Osteoblast (primary cell): ENCODE data around the gene ARHGAP18. TPM values are rescaled to one million over a fixed set of nuclear protein-coding genes. Genes with fewer than 3 reads are reported as not detected.

Source experiments
- DNase-seq: peaks from one replicate; pipeline ENCODE4 v3.0.0; 2011; ENCODE audit warnings: low spot score, mixed read lengths; ENCODE audit not compliant: insufficient read length; ENCODE audit errors: missing footprints
- H2AFZ ChIP-seq: 2 replicates; pipeline ENCODE4 v1.6.0; 2011; ENCODE audit warnings: mild to moderate bottlenecking, low read length
- H3K27ac ChIP-seq: 2 replicates; pipeline ENCODE4 v1.5.1; 2011; ENCODE audit warnings: mild to moderate bottlenecking, low read depth, low read length, moderate library complexity
- H3K27me3 ChIP-seq: 2 replicates; pipeline ENCODE4 v1.6.0; 2012; ENCODE audit warnings: mild to moderate bottlenecking, control low read depth, inconsistent platforms, low read length, moderate library complexity; ENCODE audit not compliant: insufficient read depth
- H3K36me3 ChIP-seq: 2 replicates; pipeline ENCODE4 v1.5.1; 2011; ENCODE audit warnings: mild to moderate bottlenecking, low read length, control low read depth, moderate library complexity; ENCODE audit not compliant: insufficient read depth
- H3K4me1 ChIP-seq: 2 replicates; pipeline ENCODE4 v1.5.1; 2011; ENCODE audit warnings: mild to moderate bottlenecking, low read length, control low read depth, moderate library complexity; ENCODE audit not compliant: insufficient read depth
- H3K4me2 ChIP-seq: 2 replicates; pipeline ENCODE4 v1.6.0; 2011; ENCODE audit warnings: mild to moderate bottlenecking, low read length; ENCODE audit not compliant: insufficient read depth
- H3K4me3 ChIP-seq: fragments of 200-600 bp; sonication (generic); 3 replicates; pipeline ENCODE4 v1.5.1; 2012; ENCODE audit warnings: mild to moderate bottlenecking, low read length, inconsistent platforms; ENCODE audit not compliant: insufficient read depth
- H3K79me2 ChIP-seq: 2 replicates; pipeline ENCODE4 v1.6.0; 2012; ENCODE audit warnings: mild to moderate bottlenecking, low read length, control low read depth, inconsistent platforms; ENCODE audit not compliant: insufficient read depth
- H3K9me3 ChIP-seq: 2 replicates; pipeline ENCODE4 v1.5.1; 2011; ENCODE audit warnings: low read depth, low read length, control low read depth
- H4K20me1 ChIP-seq: 2 replicates; pipeline ENCODE4 v1.6.0; 2012; ENCODE audit warnings: mild to moderate bottlenecking, low read length, control low read depth; ENCODE audit not compliant: insufficient read depth
- total RNA-seq: library from RNA; depleted of rRNA; stranded (reverse); fragments of >200 nt; gene quantifications from 2 replicates; pipeline ENCODE4 v1.2.3, GENCODE V29; 2012
- TF ChIP-seq, protein P1 (sequence below): IDR thresholded peaks from 2 replicates; pipeline ENCODE4 v1.5.1; 2011; ENCODE audit warnings: mild to moderate bottlenecking, low read depth, low read length, moderate library complexity; ENCODE audit errors: extremely low read depth

ARHGAP18 gene
- total RNA-seq, 1 donor, result 21.0 TPM

GRCh38 chr6:129655334-129655733, 54.6 kb downstream of the ARHGAP18 start:
- peaks cover 13% of the 10 kb centered on the region for H3K4me1 ChIP-seq
- no peaks in the 10 kb centered on the region for H3K9me3 ChIP-seq
- H2AFZ ChIP-seq, result no peak overlapping the region
- TF ChIP-seq, protein P1, sequence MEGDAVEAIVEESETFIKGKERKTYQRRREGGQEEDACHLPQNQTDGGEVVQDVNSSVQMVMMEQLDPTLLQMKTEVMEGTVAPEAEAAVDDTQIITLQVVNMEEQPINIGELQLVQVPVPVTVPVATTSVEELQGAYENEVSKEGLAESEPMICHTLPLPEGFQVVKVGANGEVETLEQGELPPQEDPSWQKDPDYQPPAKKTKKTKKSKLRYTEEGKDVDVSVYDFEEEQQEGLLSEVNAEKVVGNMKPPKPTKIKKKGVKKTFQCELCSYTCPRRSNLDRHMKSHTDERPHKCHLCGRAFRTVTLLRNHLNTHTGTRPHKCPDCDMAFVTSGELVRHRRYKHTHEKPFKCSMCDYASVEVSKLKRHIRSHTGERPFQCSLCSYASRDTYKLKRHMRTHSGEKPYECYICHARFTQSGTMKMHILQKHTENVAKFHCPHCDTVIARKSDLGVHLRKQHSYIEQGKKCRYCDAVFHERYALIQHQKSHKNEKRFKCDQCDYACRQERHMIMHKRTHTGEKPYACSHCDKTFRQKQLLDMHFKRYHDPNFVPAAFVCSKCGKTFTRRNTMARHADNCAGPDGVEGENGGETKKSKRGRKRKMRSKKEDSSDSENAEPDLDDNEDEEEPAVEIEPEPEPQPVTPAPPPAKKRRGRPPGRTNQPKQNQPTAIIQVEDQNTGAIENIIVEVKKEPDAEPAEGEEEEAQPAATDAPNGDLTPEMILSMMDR, result no peak
- H3K79me2 ChIP-seq, result peaks cover 94% of the 10 kb centered on the region
- DNase-seq, result no peak
- H4K20me1 ChIP-seq, result no peaks in the 10 kb centered on the region
- no peak overlapping the region for H3K27ac ChIP-seq
- no peak overlapping the region for H3K4me2 ChIP-seq
- no peaks in the 10 kb centered on the region for H3K27me3 ChIP-seq
- H3K36me3 ChIP-seq, result no peaks in the 10 kb centered on the region
- H3K4me3 ChIP-seq, result no peak overlapping the region

DNA sequence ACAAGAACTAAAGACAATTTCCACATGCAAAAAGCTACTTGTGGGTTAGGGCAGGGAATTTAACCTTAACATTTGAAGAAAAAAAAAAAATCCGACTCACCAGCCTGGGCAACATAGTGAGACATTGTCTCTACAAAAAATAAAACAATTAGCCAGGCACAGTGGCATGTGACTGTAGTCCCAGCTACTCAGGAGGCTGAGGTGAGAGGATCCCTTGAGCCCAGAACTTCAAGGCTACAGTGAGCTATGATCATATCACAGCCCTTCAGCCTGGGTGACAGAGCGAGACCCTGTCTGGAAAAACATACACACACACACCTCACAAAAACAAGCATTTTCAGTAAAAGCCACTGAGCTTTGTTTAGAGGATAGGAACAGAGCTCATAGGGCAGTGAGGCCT, 56.2 kb downstream of the ARHGAP18 start:
- TF ChIP-seq, protein P1, result no peak
- Histone ChIP-seq H3K27me3 (no peaks in the 10 kb centered on the region), H3K4me2 (no peak overlapping the region), H3K79me2 (peaks cover 90% of the 10 kb centered on the region), H2AFZ (no peak overlapping the region), H3K4me3 (no peak overlapping the region), H3K27ac (peak overlapping the region; percentile 20), H3K9me3 (no peaks in the 10 kb centered on the region), H3K36me3 (no peaks in the 10 kb centered on the region), H3K4me1 (peaks cover 13% of the 10 kb centered on the region), H4K20me1 (no peaks in the 10 kb centered on the region)
- DNase-seq, result no peak

DNA sequence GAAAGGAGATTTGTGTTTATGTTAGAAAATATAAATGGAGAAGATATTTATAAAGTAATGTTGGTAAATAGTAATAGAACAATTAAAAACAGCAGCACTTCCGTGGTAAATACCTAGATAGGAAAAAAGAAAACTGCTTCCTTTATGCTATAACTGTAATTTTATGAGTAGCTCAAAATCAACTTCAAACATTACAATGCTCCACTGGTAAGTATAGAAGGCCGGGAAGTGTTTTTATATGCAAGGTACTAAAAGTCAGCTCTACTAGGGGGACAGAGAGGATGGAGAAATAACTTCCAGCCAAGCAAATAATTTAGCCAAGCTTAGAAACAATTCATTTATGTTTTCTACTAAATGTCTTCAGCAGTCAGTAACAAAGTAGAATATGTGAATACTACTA, 56.7 kb downstream of the ARHGAP18 start:
- Histone ChIP-seq H3K27me3 (no peaks in the 10 kb centered on the region), H4K20me1 (no peaks in the 10 kb centered on the region), H3K79me2 (peaks cover 89% of the 10 kb centered on the region), H3K4me3 (no peak overlapping the region), H3K4me1 (peaks cover 13% of the 10 kb centered on the region), H3K27ac (no peak overlapping the region), H2AFZ (no peak overlapping the region), H3K36me3 (no peaks in the 10 kb centered on the region), H3K4me2 (no peak overlapping the region), H3K9me3 (no peaks in the 10 kb centered on the region)
- TF ChIP-seq, protein P1, result no peak
- no peak for DNase-seq

DNA sequence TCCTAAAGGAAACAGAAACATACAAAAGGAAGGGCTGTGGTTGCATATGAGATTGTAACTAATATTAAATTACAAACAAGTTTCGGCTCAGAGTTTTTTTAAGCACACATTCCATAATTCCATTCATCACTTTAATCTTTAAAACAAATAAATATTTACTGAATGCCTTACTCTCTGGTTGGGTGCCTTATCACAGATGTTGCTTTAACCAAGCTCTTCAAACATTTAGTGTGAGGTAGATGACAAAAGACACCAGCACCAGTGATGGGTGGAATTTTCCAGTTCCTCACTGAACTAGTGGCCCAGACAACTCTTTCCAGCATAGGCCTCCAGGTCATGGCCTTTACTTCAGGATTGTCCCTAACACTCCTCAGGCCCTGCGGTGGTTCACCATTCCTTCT, 58.7 kb downstream of the ARHGAP18 start:
- TF ChIP-seq, protein P1, result no peak
- Histone ChIP-seq H3K27ac (no peak overlapping the region), H3K4me1 (peaks cover 26% of the 10 kb centered on the region), H3K27me3 (no peaks in the 10 kb centered on the region), H3K4me3 (no peak overlapping the region), H3K36me3 (no peaks in the 10 kb centered on the region), H4K20me1 (no peaks in the 10 kb centered on the region), H3K9me3 (no peaks in the 10 kb centered on the region), H3K4me2 (no peak overlapping the region), H2AFZ (no peak overlapping the region), H3K79me2 (peaks cover 90% of the 10 kb centered on the region)
- DNase-seq, result no peak
